GM21381 (cell line): ENCODE measurements around the gene ELAVL4.

Experiments used
- ATAC-seq: cut with Tn5 transposase; IDR thresholded peaks from one replicate; pipeline ENCODE4 v1.9.1; 2021; ENCODE audit warnings: mild to moderate bottlenecking, moderate library complexity; ENCODE audit not compliant: unreplicated experiment

Gene ELAVL4

DNA sequence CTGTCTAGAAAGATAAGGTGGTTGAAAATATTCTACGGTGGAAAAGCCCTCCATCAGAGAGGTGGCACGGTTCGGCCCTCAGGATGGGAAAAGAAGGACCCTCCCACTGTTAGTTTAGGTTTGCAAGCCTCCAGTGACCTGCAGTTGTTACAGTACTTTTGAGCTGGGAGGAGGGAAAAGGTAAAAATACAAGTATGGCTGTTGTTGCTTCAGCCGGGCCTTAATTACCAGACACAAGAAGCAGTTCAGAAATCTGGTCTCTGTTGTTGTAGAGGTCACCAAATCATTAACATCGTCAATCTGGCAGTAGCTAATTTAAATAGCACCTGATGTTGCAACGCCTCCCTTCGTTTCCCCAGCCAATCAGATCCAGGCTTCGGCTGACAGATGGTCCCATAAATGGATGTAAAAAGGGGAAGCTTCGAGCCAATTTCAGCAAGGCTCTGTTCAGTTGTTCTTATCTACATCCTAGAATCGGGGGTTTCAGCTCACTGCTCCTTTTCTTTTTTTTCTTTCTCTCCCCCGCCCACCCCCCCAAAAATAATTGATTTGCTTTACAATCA, at the start of gene ELAVL4:
Gene ELAVL4, plus strand, starts transcription at position 424 of the 563 bp plus-strand sequence. CDS start 270 bp downstream, outside the sequence.
- no peak for ATAC-seq

GRCh38 chr1:50060279-50060678, 48.4 kb upstream of the ELAVL4 start:
- no peak for ATAC-seq

GRCh38 chr1:50066806-50067205, 41.9 kb upstream of the ELAVL4 start:
- ATAC-seq, result no peak

- no peak for ATAC-seq
These were observed 33.8 kb upstream of the ELAVL4 start for GRCh38 chr1:50074931-50075330.

DNA sequence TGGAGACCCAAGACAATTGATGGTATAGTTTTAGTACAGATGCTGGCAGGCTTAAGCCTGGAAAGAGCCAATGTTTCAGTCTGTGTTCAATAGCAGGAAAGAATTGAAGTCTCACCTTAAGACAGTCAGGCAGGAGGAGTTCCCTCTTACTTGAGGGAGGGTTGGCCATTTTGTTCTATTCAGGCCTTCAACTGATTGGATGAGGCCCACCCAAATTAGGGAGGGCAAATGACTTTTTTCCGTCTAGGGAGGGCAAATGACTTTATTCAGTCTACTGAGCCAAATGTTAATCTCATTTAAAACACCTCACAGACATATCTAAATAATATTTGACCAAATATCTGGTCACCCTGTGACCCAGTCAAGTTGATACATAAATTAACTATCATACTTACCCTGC, 31.4 kb upstream of the ELAVL4 start:
- no peak for ATAC-seq

- ATAC-seq, result no peak
These were observed 27.7 kb upstream of the ELAVL4 start for GRCh38 chr1:50080904-50081586.

DNA sequence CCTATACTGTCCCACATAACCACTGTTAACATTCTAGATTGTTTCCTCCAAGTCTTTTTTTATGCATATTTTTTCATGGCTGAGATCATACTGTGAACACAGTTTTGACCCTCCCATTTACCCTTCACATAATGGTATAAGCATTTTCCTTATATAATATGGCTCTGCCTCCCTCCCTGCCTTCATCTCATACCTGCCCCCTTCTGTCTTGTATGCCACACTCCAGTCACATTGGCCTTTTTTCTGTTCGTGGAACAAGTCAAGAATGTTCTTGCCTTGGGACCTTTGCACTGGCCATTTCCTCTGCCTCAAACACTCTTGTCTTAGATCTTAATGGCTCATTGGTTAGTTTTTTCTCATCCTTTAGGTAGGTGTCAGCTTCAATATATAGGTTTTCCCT, 24.3 kb upstream of the ELAVL4 start:
- no peak for ATAC-seq

GRCh38 chr1:50091068-50091467, 17.7 kb upstream of the ELAVL4 start:
- no peak for ATAC-seq

DNA sequence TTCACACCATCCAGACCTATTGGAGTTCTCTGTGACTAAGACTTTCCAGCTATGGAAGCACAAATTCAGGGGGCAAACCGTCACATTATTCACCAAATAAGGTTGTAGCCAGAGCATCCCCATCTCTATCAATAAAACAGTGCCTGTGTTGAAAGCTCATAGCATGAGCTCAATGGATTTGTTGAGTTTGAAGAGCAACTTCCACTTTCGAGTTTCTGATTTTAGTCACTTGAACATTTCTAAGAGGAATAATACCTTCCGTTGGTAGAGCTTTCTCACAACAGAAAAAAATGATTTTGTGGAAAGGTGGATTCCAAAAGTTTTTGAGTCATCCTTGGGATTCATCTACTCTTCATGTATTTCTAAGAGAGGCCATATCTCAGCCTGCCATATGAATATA, 13.0 kb upstream of the ELAVL4 start:
- ATAC-seq, result no peak

DNA sequence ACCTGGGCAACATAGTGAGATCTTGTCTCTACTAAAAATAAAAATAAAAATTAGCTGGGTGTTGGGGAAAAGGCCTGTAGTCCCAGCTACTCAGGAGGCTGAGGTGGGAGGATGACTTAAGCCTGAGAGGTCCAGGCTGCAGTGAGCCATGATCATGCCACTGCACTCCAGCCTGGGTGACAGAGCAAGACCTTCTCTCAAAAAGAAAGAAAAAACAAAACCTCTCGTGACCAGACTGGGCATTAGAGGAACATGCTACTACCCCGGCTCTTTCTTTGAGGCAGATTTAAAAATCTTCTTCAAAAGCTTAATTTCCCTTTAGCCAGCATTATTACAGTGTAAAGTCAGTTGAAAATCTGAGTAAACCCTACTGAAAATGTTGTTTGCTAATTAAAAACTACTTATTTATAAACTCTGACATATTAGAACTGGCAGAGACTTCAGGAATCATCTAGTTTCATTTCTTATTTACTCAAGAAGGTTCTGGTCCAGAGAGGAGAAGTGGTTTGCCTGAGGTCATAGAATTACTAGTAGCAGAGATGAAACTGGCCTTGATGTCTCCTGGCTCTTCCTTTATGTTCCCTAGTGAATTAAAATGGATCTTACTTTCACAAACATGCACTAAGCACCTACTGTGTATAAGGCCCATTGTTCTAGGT, 11.6 kb upstream of the ELAVL4 start:
- ATAC-seq, result no peak

DNA sequence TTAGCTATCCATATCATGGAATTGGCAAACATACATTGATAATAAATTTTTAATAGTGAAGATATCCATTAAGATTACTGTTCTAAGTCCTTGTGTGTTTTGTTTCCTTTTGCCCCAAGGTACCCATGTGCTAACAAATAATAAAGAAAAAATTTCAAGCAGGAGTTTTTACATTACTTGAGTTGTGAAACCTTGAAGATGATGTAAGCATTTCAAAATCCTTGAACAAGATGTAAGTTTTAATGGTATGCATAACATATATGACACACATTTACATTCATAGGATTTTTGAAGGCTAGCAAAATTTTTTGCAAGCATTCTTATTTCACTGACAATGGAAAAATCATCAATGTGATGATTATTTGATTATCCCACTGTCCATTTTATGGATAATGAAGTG, 10.9 kb upstream of the ELAVL4 start:
- ATAC-seq, result no peak

DNA sequence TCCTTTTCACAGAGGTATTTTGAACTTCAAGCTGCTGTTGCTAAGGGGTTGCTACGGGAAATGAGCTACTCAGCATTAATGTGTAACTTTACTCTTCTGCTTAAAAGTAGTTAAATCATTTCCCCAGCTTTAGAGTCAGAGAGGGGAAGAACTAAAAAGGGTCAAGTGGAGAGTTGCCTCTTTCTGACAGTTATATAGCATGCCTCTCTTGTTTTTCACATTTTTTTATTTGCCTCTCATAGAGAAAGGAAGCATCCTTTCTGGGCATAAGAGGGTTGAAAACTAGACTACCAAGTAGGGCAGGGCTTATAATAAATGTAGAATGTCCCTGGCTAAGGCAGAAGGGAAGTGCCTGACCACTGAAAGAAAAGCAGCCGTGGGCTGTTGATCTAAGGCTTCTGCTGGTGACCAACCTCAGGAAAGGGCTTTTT, 10.1 kb upstream of the ELAVL4 start:
- ATAC-seq, result no peak

- ATAC-seq, result no peak
These were observed 9.1 kb upstream of the ELAVL4 start for GRCh38 chr1:50099654-50100053.

- ATAC-seq, result no peak
These were observed 5.1 kb upstream of the ELAVL4 start for GRCh38 chr1:50103615-50104081.

DNA sequence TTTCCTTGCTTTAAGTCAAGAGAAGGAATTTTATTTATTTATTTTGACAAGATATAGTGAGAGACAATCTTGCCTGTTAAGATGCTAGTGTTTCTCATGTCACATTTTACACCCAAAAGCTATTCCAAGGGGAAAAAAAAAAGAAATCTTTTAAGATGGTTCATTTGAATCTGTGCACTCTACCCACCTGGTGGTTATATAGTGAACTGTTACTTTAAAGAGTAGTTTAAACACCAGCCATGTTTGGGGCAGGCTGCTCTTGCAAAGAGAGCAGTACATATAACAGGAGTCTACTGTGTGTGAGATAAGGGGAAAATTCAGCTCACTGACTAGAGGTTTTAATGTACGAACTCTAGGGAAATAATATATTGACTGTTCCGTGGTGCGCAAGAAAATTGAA, 3.3 kb upstream of the ELAVL4 start:
- no peak for ATAC-seq

GRCh38 chr1:50106095-50106761, 2.5 kb upstream of the ELAVL4 start:
- ATAC-seq, result no peak

- no peak for ATAC-seq
These were observed 396 bp downstream of the ELAVL4 start for GRCh38 chr1:50109116-50109515.

DNA sequence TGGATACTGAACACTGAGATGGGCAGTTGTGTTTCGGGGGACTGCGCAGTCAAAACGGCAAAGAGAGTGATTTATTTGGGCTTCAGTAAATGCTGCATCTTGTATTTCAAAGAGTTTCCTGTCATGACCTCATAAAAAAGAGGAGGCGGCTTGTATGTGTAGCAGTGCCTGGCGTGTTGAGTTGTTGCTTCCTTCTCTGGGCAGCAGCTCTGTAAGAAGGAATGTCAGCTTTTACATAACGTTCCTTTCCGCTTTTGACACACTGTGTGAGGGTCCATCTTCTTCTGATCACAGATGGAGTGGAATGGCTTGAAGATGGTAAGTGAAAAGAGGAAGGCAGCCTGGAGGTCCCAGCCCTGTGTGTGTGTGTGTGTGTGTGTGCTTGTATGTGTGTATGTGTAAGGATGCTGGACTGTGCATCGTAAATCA, 941 bp downstream of the ELAVL4 start:
- no peak for ATAC-seq

DNA sequence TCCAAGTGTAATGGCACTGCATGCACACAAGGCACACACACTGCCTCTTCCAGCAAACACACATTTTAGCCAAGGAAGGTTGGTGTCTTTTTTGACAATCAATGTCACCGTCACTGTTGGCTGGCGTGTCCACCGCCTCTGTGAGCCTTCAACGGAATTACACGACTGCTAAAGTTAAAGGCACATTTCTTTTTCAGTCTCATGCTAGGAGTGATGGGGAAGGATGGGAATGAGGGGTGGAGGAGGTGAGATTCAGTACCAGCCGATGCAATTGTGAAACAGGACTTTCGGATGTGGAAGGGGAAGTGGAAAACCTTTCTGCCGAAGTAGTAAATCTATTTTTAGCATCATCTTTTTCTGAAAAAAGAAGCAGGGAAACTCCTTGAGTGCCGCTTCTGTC, 1.4 kb downstream of the ELAVL4 start:
- ATAC-seq, result no peak

DNA sequence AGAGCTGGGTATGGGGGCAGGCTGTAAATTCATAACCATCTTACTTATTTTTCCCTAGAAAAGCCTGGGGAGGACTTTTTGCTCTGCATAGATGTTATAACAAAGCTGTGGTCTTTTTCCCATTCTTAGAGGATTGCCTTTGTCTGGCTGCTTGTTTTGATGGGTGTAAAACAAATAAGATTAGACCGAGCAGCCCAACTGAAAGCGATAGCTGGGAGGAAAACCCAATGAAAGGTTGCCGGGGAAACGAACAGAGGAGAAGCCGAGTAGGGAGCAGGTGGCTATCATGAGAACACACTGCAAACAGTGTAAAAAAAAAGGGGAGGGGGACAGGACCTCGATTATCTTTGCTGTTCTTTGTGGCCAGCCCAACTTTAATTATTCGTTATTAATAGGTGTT, 1.9 kb downstream of the ELAVL4 start:
- no peak for ATAC-seq

DNA sequence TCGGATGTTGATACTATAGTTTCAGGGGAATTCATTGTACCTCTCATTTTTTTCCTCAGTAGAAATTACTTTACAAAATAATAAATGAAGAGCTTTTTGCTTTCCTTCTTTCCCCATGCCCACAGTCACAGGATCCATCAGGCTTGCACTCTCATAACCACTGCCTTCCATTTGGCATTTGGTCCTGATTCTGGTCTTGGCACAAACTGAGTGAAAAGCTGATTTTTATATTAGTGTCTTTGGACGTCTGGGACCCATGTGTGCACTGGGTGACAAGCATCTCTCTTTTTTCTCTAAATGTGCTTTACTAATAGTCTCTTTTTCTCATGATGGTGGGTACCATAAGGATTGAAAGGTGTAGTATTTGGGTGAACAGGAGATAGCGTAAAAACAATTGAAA, 2.8 kb downstream of the ELAVL4 start:
- ATAC-seq, result no peak

- ATAC-seq, result no peak
These were observed 3.5 kb downstream of the ELAVL4 start for GRCh38 chr1:50112193-50112592.
